ENCODE measurements around the gene DST.

Gene DST

GRCh38 chr6:56479381-56479780 lies 163.3 kb downstream of the DST start:
- DNase-seq, result no peak

- no peak for DNase-seq
Measured at GRCh38 chr6:56478202-56478601, 164.5 kb downstream of the DST start.

- DNase-seq, result no peak
Measured at GRCh38 chr6:56477241-56477640, 165.4 kb downstream of the DST start.

- no peak for DNase-seq
Measured at GRCh38 chr6:56475736-56476457, 166.8 kb downstream of the DST start.

GRCh38 chr6:56474532-56474931 lies 168.2 kb downstream of the DST start:
- DNase-seq, result no peak

GRCh38 chr6:56463443-56463842 lies 179.2 kb downstream of the DST start:
- no peak for DNase-seq

- DNase-seq, result no peak
Measured at GRCh38 chr6:56459030-56459805, 183.5 kb downstream of the DST start.

- DNase-seq, result no peak
Measured at GRCh38 chr6:56458324-56458884, 184.3 kb downstream of the DST start.

- no peak for DNase-seq
Measured at GRCh38 chr6:56456785-56457184, 185.9 kb downstream of the DST start.

- no peak for DNase-seq
Measured at GRCh38 chr6:56450882-56451739, 191.6 kb downstream of the DST start.

GRCh38 chr6:56450376-56450775 lies 192.3 kb downstream of the DST start:
- no peak for DNase-seq

- no peak for DNase-seq
Measured at GRCh38 chr6:56448046-56448445, 194.6 kb downstream of the DST start.

GRCh38 chr6:56445818-56446217 lies 196.9 kb downstream of the DST start:
- DNase-seq, result no peak

- DNase-seq, result no peak
Measured at GRCh38 chr6:56444855-56445254, 197.8 kb downstream of the DST start.

GRCh38 chr6:56440551-56440981 lies 202.1 kb downstream of the DST start:
- no peak for DNase-seq

GRCh38 chr6:56437171-56437900 lies 205.4 kb downstream of the DST start:
- DNase-seq, result no peak

GRCh38 chr6:56435754-56436153 lies 206.9 kb downstream of the DST start:
- DNase-seq, result no peak

GRCh38 chr6:56435326-56435725 lies 207.4 kb downstream of the DST start:
- DNase-seq, result no peak

- no peak for DNase-seq
Measured at GRCh38 chr6:56434606-56435005, 208.1 kb downstream of the DST start.

GRCh38 chr6:56433119-56433518 lies 209.6 kb downstream of the DST start:
- no peak for DNase-seq

GRCh38 chr6:56432194-56432593 lies 210.5 kb downstream of the DST start:
- no peak for DNase-seq

All from stimulated activated CD4-positive, alpha-beta T cell treated with anti-CD3 and anti-CD28 coated beads, Interleukin-15, amount 100 ng/mL, for 24 hours (primary cell).